Glutamatergic neuron (in vitro differentiated cells): ENCODE results near the gene PIP4K2A. TPM values are rescaled to one million over a fixed set of nuclear protein-coding genes. Genes with fewer than 3 reads are reported as not detected.

Source experiments
- DNase-seq: peaks from one replicate; pipeline ENCODE4 v3.0.0; 2022
- H3K27ac Mint-ChIP-seq: one replicate; pipeline ENCODE4 v1.8.0; 2020; ENCODE audit warnings: mild to moderate bottlenecking, mixed read lengths, inconsistent platforms; ENCODE audit not compliant: unreplicated experiment
- H3K27me3 Mint-ChIP-seq: one replicate; pipeline ENCODE4 v1.8.0; 2020; ENCODE audit warnings: mild to moderate bottlenecking, moderate library complexity, mixed read lengths, inconsistent platforms; ENCODE audit not compliant: unreplicated experiment
- H3K36me3 Mint-ChIP-seq: one replicate; pipeline ENCODE4 v1.8.0; 2020; ENCODE audit warnings: mild to moderate bottlenecking, mixed read lengths, inconsistent platforms; ENCODE audit not compliant: unreplicated experiment
- H3K4me1 Mint-ChIP-seq: one replicate; pipeline ENCODE4 v1.8.0; 2020; ENCODE audit warnings: mild to moderate bottlenecking, low read depth, mixed read lengths, inconsistent platforms; ENCODE audit not compliant: unreplicated experiment
- H3K4me3 Mint-ChIP-seq: one replicate; pipeline ENCODE4 v1.8.0; 2020; ENCODE audit warnings: mild to moderate bottlenecking, mixed read lengths, inconsistent platforms; ENCODE audit not compliant: unreplicated experiment
- H3K9me3 Mint-ChIP-seq: one replicate; pipeline ENCODE4 v1.8.0; 2020; ENCODE audit warnings: mild to moderate bottlenecking, moderate library complexity, mixed read lengths, inconsistent platforms; ENCODE audit not compliant: unreplicated experiment
- CTCF ChIP-seq: fragments of 200-600 bp; sonication (generic); IDR thresholded peaks from one replicate; pipeline ENCODE4 v1.5.0; 2021; ENCODE audit not compliant: partially characterized antibody, unreplicated experiment
- total RNA-seq: library from RNA; stranded (reverse); fragmentation: NEBNext Ultra II Directional; extraction: Animal tissue kit (Norgen Biotek cat#: 25700); gene quantifications from one replicate; pipeline ENCODE4 v1.2.1, GENCODE V29; 2021; ENCODE audit not compliant: unreplicated experiment

The PIP4K2A gene
- total RNA-seq, 1 donor from 2014 or later = 20.7 TPM

- H3K27me3 Mint-ChIP-seq = no peaks in the 10 kb centered on the region
- H3K27ac Mint-ChIP-seq = no peak overlapping the region
- DNase-seq = no peak
- H3K4me3 Mint-ChIP-seq = no peak overlapping the region
- peaks cover 1% of the 10 kb centered on the region for H3K9me3 Mint-ChIP-seq
- H3K4me1 Mint-ChIP-seq = no peaks in the 10 kb centered on the region
- peaks cover 5% of the 10 kb centered on the region for H3K36me3 Mint-ChIP-seq
- TF ChIP-seq CTCF = no peak
These were observed 31.3 kb downstream of the PIP4K2A start for GRCh38 chr10:22683140-22683389.

GRCh38 chr10:22682237-22683139 is 31.9 kb downstream of the PIP4K2A start:
- no peak for TF ChIP-seq CTCF
- DNase-seq = no peak
- H3K4me3 Mint-ChIP-seq = no peak overlapping the region

DNA sequence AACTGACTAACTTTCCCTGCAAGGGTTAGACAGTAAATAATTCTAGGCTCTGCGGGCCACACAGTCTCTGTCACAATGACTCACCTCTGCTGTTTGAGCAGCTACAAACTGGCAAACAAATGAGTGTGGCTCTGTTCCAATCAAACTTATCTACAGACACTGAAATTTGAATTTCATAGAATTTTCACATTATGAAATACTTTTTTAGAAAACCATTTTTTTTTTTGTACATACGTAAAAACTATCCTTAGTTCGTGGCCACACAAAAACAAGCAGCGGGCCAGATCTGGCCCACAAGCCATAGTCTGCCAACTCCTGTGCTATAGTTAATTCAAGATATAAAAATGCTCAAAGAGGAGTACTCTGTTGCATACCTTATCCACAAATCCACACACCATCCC is 32.6 kb downstream of the PIP4K2A start:
- Mint-ChIP-seq H3K4me1 (no peaks in the 10 kb centered on the region), H3K36me3 (no peaks in the 10 kb centered on the region), H3K27me3 (no peaks in the 10 kb centered on the region), H3K9me3 (peaks cover 1% of the 10 kb centered on the region), H3K4me3 (no peak overlapping the region), H3K27ac (no peak overlapping the region)
- DNase-seq = no peak
- no peak for TF ChIP-seq CTCF

More at GRCh38 chr10:22682237-22683139, 31.9 kb downstream of the PIP4K2A start:
- Mint-ChIP-seq H3K4me1 (no peaks in the 10 kb centered on the region), H3K27me3 (no peaks in the 10 kb centered on the region), H3K36me3 (peaks cover 5% of the 10 kb centered on the region), H3K9me3 (peaks cover 1% of the 10 kb centered on the region), H3K27ac (no peak overlapping the region)

- TF ChIP-seq CTCF = no peak
- peaks cover 1% of the 10 kb centered on the region for H3K9me3 Mint-ChIP-seq
- no peak overlapping the region for H3K4me3 Mint-ChIP-seq
- no peaks in the 10 kb centered on the region for H3K36me3 Mint-ChIP-seq
- no peak for DNase-seq
- no peaks in the 10 kb centered on the region for H3K4me1 Mint-ChIP-seq
- no peaks in the 10 kb centered on the region for H3K27me3 Mint-ChIP-seq
- no peak overlapping the region for H3K27ac Mint-ChIP-seq
These were observed 33.1 kb downstream of the PIP4K2A start for GRCh38 chr10:22681301-22681700.

- TF ChIP-seq CTCF = no peak
- Mint-ChIP-seq H3K4me1 (no peaks in the 10 kb centered on the region), H3K4me3 (no peak overlapping the region)
These were observed 34.8 kb downstream of the PIP4K2A start for GRCh38 chr10:22679608-22680007.

More at GRCh38 chr10:22679608-22680007, 34.8 kb downstream of the PIP4K2A start:
- Mint-ChIP-seq H3K36me3 (no peaks in the 10 kb centered on the region), H3K27ac (no peak overlapping the region), H3K27me3 (no peaks in the 10 kb centered on the region), H3K9me3 (no peaks in the 10 kb centered on the region)
- DNase-seq = no peak
